Measurements from ENCODE around the gene CYB5R4.

CYB5R4 gene

GRCh38 chr6:83952830-83953229 is 93.3 kb downstream of the CYB5R4 start:
- TF ChIP-seq CTCF (IDR thresholded peaks at IDR 0.05; ENCODE audit: low read depth, low read length): no peak
- H3K4me3 ChIP-seq (ENCODE audit: low read depth, low read length): no peak overlapping the region
- DNase-seq (ENCODE audit: low read depth, low spot score): no peak
- in situ Hi-C loops (cut with HindIII; ENCODE audit: low sequenced_read_pairs): no loop called here

GRCh38 chr6:83954371-83954770 is 94.9 kb downstream of the CYB5R4 start:
- H3K4me3 ChIP-seq (ENCODE audit: low read depth, low read length): no peak overlapping the region
- TF ChIP-seq CTCF (IDR thresholded peaks at IDR 0.05; ENCODE audit: low read depth, low read length): no peak
- no peak for DNase-seq (ENCODE audit: low read depth, low spot score)
- in situ Hi-C loops (cut with HindIII; ENCODE audit: low sequenced_read_pairs): no loop called here

- DNase-seq (ENCODE audit: low read depth, low spot score): no peak
- H3K4me3 ChIP-seq (ENCODE audit: low read depth, low read length): no peak overlapping the region
- TF ChIP-seq CTCF (IDR thresholded peaks at IDR 0.05; ENCODE audit: low read depth, low read length): no peak
- in situ Hi-C loops (cut with HindIII; ENCODE audit: low sequenced_read_pairs): no loop called here
Measured at GRCh38 chr6:83958241-83958685, 98.8 kb downstream of the CYB5R4 start.

- no peak for TF ChIP-seq CTCF (IDR thresholded peaks at IDR 0.05; ENCODE audit: low read depth, low read length)
- no peak for DNase-seq (ENCODE audit: low read depth, low spot score)
- no peak overlapping the region for H3K4me3 ChIP-seq (ENCODE audit: low read depth, low read length)
Measured at GRCh38 chr6:83960664-83961063, 101.2 kb downstream of the CYB5R4 start.

GRCh38 chr6:83962582-83962981 is 103.1 kb downstream of the CYB5R4 start:
- TF ChIP-seq CTCF (IDR thresholded peaks at IDR 0.05; ENCODE audit: low read depth, low read length): no peak
- no peak for DNase-seq (ENCODE audit: low read depth, low spot score)
- in situ Hi-C loops (cut with HindIII; ENCODE audit: low sequenced_read_pairs): no loop called here

More at GRCh38 chr6:83960664-83961063, 101.2 kb downstream of the CYB5R4 start:
- in situ Hi-C loops (cut with HindIII; ENCODE audit: low sequenced_read_pairs): no loop called here

GRCh38 chr6:83966539-83966938 is 107.0 kb downstream of the CYB5R4 start:
- in situ Hi-C loops (cut with HindIII; ENCODE audit: low sequenced_read_pairs): no loop called here
- TF ChIP-seq CTCF (IDR thresholded peaks at IDR 0.05; ENCODE audit: low read depth, low read length): no peak
- no peak overlapping the region for H3K4me3 ChIP-seq (ENCODE audit: low read depth, low read length)
- DNase-seq (ENCODE audit: low read depth, low spot score): no peak

More at GRCh38 chr6:83962582-83962981, 103.1 kb downstream of the CYB5R4 start:
- no peak overlapping the region for H3K4me3 ChIP-seq (ENCODE audit: low read depth, low read length)

- TF ChIP-seq CTCF (IDR thresholded peaks at IDR 0.05; ENCODE audit: low read depth, low read length): no peak
- in situ Hi-C loops (cut with HindIII; ENCODE audit: low sequenced_read_pairs): no loop called here
- H3K4me3 ChIP-seq (ENCODE audit: low read depth, low read length): no peak overlapping the region
- DNase-seq (ENCODE audit: low read depth, low spot score): no peak
Measured at GRCh38 chr6:83970582-83970981, 111.1 kb downstream of the CYB5R4 start.
